HG02798 (cell line): ENCODE data around the gene SNRPD2.
"Not testable (repeated sequence)": the region's sequence is repeated elsewhere in the genome, so short reads cannot be mapped to it uniquely, and the experiment has no call there.

Experiments used
- ATAC-seq: cut with Tn5 transposase; IDR thresholded peaks from one replicate; pipeline ENCODE4 v1.9.1; 2021; ENCODE audit warnings: mild to moderate bottlenecking; ENCODE audit not compliant: unreplicated experiment, poor library complexity

The SNRPD2 gene

GRCh38 chr19:45705710-45706415, 14.1 kb upstream of the SNRPD2 start:
- ATAC-seq: no peak

GRCh38 chr19:45705115-45705514, 13.4 kb upstream of the SNRPD2 start:
- no peak for ATAC-seq

- no peak for ATAC-seq
Measured at GRCh38 chr19:45701676-45702075, 9.9 kb upstream of the SNRPD2 start.

GRCh38 chr19:45693106-45693788, 1.5 kb upstream of the SNRPD2 start:
- no peak for ATAC-seq

GRCh38 chr19:45692187-45693105, 693 bp upstream of the SNRPD2 start, which contains the start of gene QPCTL:
Gene QPCTL (plus strand): TSS chr19:45692666. CDS start chr19:45692704, 38 bp downstream.
- ATAC-seq: peak; percentile 88

- ATAC-seq: no peak
Measured at GRCh38 chr19:45687599-45687998, 4.2 kb downstream of the SNRPD2 start.

- ATAC-seq: not testable (repeated sequence)
Measured at GRCh38 chr19:45685045-45685444, 6.7 kb downstream of the SNRPD2 start.

- no peak for ATAC-seq
Measured at GRCh38 chr19:45682908-45683307, 8.8 kb downstream of the SNRPD2 start.

GRCh38 chr19:45682117-45682516, 9.6 kb downstream of the SNRPD2 start:
- no peak for ATAC-seq

- peak; percentile 82 for ATAC-seq
Measured at GRCh38 chr19:45681391-45682015, 10.2 kb downstream of the SNRPD2 start.

GRCh38 chr19:45677351-45678230, 14.2 kb downstream of the SNRPD2 start:
- peak; percentile 48 for ATAC-seq

GRCh38 chr19:45676851-45677263, 14.9 kb downstream of the SNRPD2 start:
- peak; percentile 14 for ATAC-seq

GRCh38 chr19:45674946-45675345, 16.8 kb downstream of the SNRPD2 start:
- no peak for ATAC-seq

GRCh38 chr19:45670670-45671453, 20.9 kb downstream of the SNRPD2 start:
- no peak for ATAC-seq

GRCh38 chr19:45668342-45668871, 23.3 kb downstream of the SNRPD2 start:
- ATAC-seq: peak; percentile 5

- ATAC-seq: peak; percentile 30
Measured at GRCh38 chr19:45667620-45668341, 24.0 kb downstream of the SNRPD2 start, which contains the start of gene GIPR. Gene GIPR (plus strand): TSS chr19:45668221. CDS start chr19:45669521, 1,300 bp downstream.

GRCh38 chr19:45664575-45664974, 27.2 kb downstream of the SNRPD2 start:
- no peak for ATAC-seq
